DMS 273 treated with DMSO at 0.1 percent for 48 hours (cell line): Measurements from ENCODE around the gene SCARB2.

Experiments used
- DNase-seq: peaks from one replicate; lab custom pipeline; 2025; lab: John Stamatoyannopoulos, UW

The SCARB2 gene

GRCh38 chr4:76224171-76224570 is 10.5 kb upstream of the SCARB2 start:
- no peak for DNase-seq

GRCh38 chr4:76219299-76220055 is 5.9 kb upstream of the SCARB2 start:
- DNase-seq = no peak

- no peak for DNase-seq
Observed at GRCh38 chr4:76216975-76217814, 3.6 kb upstream of the SCARB2 start.

GRCh38 chr4:76216524-76216923 is 2.9 kb upstream of the SCARB2 start:
- no peak for DNase-seq

GRCh38 chr4:76215077-76215476 is 1.5 kb upstream of the SCARB2 start:
- no peak for DNase-seq

GRCh38 chr4:76214177-76214675 is 602 bp upstream of the SCARB2 start:
- no peak for DNase-seq

GRCh38 chr4:76212851-76213414 is 691 bp downstream of the SCARB2 start:
- no peak for DNase-seq

GRCh38 chr4:76211769-76212708 is 1.6 kb downstream of the SCARB2 start:
- DNase-seq = no peak

GRCh38 chr4:76210452-76210851 is 3.2 kb downstream of the SCARB2 start:
- no peak for DNase-seq

- no peak for DNase-seq
Observed at GRCh38 chr4:76209881-76210280, 3.7 kb downstream of the SCARB2 start.

GRCh38 chr4:76208005-76208765 is 5.4 kb downstream of the SCARB2 start:
- DNase-seq = peak; percentile 70

- DNase-seq = peak; percentile 17
Observed at GRCh38 chr4:76207549-76207948, 6.1 kb downstream of the SCARB2 start.

- DNase-seq = no peak
Observed at GRCh38 chr4:76206222-76206942, 7.2 kb downstream of the SCARB2 start.

GRCh38 chr4:76205476-76205875 is 8.1 kb downstream of the SCARB2 start:
- no peak for DNase-seq

- no peak for DNase-seq
Observed at GRCh38 chr4:76204936-76205335, 8.7 kb downstream of the SCARB2 start.

GRCh38 chr4:76203541-76203940 is 10.1 kb downstream of the SCARB2 start:
- peak; percentile 43 for DNase-seq

GRCh38 chr4:76201276-76201675 is 12.3 kb downstream of the SCARB2 start:
- no peak for DNase-seq

GRCh38 chr4:76200771-76201231 is 12.8 kb downstream of the SCARB2 start:
- DNase-seq = no peak

GRCh38 chr4:76199664-76200211 is 13.9 kb downstream of the SCARB2 start:
- DNase-seq = peak; percentile 54
